ENCODE results near the gene GIMAP2.

GRCh38 chr7:150738591-150739001 is 53.1 kb downstream of the GIMAP2 start:
- TF ChIP-seq POLR2A (IDR thresholded peaks at IDR 0.05), result no peak
- TF ChIP-seq, protein P1, sequence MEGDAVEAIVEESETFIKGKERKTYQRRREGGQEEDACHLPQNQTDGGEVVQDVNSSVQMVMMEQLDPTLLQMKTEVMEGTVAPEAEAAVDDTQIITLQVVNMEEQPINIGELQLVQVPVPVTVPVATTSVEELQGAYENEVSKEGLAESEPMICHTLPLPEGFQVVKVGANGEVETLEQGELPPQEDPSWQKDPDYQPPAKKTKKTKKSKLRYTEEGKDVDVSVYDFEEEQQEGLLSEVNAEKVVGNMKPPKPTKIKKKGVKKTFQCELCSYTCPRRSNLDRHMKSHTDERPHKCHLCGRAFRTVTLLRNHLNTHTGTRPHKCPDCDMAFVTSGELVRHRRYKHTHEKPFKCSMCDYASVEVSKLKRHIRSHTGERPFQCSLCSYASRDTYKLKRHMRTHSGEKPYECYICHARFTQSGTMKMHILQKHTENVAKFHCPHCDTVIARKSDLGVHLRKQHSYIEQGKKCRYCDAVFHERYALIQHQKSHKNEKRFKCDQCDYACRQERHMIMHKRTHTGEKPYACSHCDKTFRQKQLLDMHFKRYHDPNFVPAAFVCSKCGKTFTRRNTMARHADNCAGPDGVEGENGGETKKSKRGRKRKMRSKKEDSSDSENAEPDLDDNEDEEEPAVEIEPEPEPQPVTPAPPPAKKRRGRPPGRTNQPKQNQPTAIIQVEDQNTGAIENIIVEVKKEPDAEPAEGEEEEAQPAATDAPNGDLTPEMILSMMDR (IDR thresholded peaks at IDR 0.05), result no peak
- no peak for TF ChIP-seq POLR2AphosphoS5 (IDR thresholded peaks at IDR 0.05)
